BJ (cell line): Measurements from ENCODE around the gene QSOX2. TPM values are rescaled to one million over a fixed set of nuclear protein-coding genes. Genes with fewer than 3 reads are reported as not detected.

Experiments
- CTCF ChIA-PET: fragments of 350-600 bp; formaldehyde crosslinking; extraction: SDS; loops from one replicate; lab custom pipeline; 2021; ENCODE audit warnings: antibody characterized with exemption, inconsistent platforms; lab: Yijun Ruan, JAX
- POLR2A ChIA-PET: fragments of 300-600 bp; sonication (Branson Sonifier 250); formaldehyde crosslinking; extraction: SDS; loops from one replicate; lab custom pipeline; 2021; ENCODE audit warnings: antibody characterized with exemption; lab: Charles Lee
- DNase-seq: peaks from one replicate; pipeline ENCODE4 v3.0.0-alpha.2; 2011; ENCODE audit warnings: low read depth
- H3K27me3 ChIP-seq: 2 replicates; pipeline ENCODE4 v1.6.0; 2011; ENCODE audit warnings: low read length; ENCODE audit not compliant: control insufficient read depth, insufficient read depth
- H3K36me3 ChIP-seq: 2 replicates; pipeline ENCODE4 v1.5.1; 2011; ENCODE audit warnings: low read length; ENCODE audit not compliant: control insufficient read depth, insufficient read depth
- H3K4me3 ChIP-seq: 2 replicates; pipeline ENCODE4 v1.5.1; 2011; ENCODE audit warnings: low read depth, mild to moderate bottlenecking, control low read depth, low read length
- CTCF ChIP-seq: IDR thresholded peaks from 2 replicates; pipeline ENCODE4 v1.5.1; 2011; ENCODE audit warnings: low read depth, mild to moderate bottlenecking, control low read depth, inconsistent platforms, low read length, moderate library complexity; ENCODE audit not compliant: insufficient read depth
- polyA plus RNA-seq: library from polyadenylated mRNA; depleted of rRNA; stranded (reverse); fragments of >200 nt; gene quantifications from 2 replicates; pipeline ENCODE4 v1.2.3, GENCODE V29; 2011

QSOX2 gene
- polyA plus RNA-seq, 1 experiment, result 7.0 TPM

- ChIA-PET CTCF (no interaction called here), POLR2A (no interaction called here)
- Histone ChIP-seq H3K27me3 (peaks cover 16% of the 10 kb centered on the region), H3K4me3 (no peak overlapping the region), H3K36me3 (no peaks in the 10 kb centered on the region)
- no peak for TF ChIP-seq CTCF
- no peak for DNase-seq
These were observed 59.8 kb downstream of the QSOX2 start for GRCh38 chr9:136185596-136186366.

- CTCF ChIA-PET, result interaction anchor here (0.6 kb wide), 1 partner anchor 88 kb away, joined by 3 read pairs; no protein-coding TSS in a partner anchor
- POLR2A ChIA-PET, result no interaction called here
- Histone ChIP-seq H3K27me3 (peaks cover 11% of the 10 kb centered on the region), H3K4me3 (no peak overlapping the region), H3K36me3 (no peaks in the 10 kb centered on the region)
- DNase-seq, result no peak
- no peak for TF ChIP-seq CTCF
These were observed 60.5 kb downstream of the QSOX2 start for GRCh38 chr9:136185066-136185465.

GRCh38 chr9:136182850-136183422, 62.7 kb downstream of the QSOX2 start:
- Histone ChIP-seq H3K27me3 (peaks cover 13% of the 10 kb centered on the region), H3K4me3 (no peak overlapping the region), H3K36me3 (no peaks in the 10 kb centered on the region)
- no peak for DNase-seq
- ChIA-PET CTCF (interaction anchor here (0.9 kb wide), 1 partner anchor 38 kb away, joined by 3 read pairs; no protein-coding TSS in a partner anchor), POLR2A (no interaction called here)
- TF ChIP-seq CTCF, result no peak

GRCh38 chr9:136182420-136182787, 63.2 kb downstream of the QSOX2 start:
- Histone ChIP-seq H3K36me3 (no peaks in the 10 kb centered on the region), H3K4me3 (no peak overlapping the region), H3K27me3 (peaks cover 13% of the 10 kb centered on the region)
- DNase-seq, result no peak
- ChIA-PET POLR2A (no interaction called here), CTCF (no interaction called here)
- no peak for TF ChIP-seq CTCF

- CTCF ChIA-PET, result interaction anchor here (1.1 kb wide), 1 partner anchor 8 kb away, joined by 3 read pairs; no protein-coding TSS in a partner anchor
- Histone ChIP-seq H3K4me3 (no peak overlapping the region), H3K36me3 (no peaks in the 10 kb centered on the region), H3K27me3 (peaks cover 13% of the 10 kb centered on the region)
- TF ChIP-seq CTCF, result no peak
- DNase-seq, result no peak
- POLR2A ChIA-PET, result no interaction called here
These were observed 63.7 kb downstream of the QSOX2 start for GRCh38 chr9:136181784-136182419.
